ENCODE results near the gene EPHB3.

The EPHB3 gene

DNA sequence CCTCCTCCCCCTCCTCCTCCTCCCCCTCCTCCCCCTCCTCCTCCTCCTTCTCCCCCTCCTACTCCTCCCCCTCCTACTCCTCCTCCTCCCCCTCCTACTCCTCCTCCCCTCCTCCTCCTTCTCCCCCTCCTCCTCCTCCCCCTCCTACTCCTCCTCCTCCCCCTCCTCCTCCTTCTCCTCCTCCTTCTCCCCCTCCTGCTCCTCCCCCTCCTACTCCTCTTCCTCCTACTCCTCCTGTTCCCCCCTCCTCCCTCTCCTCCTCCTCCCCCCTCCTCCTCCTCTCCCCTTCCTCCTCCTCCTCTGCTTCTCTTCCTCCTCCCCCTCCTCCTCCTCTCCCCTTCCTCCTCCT lies 17.1 kb upstream of the EPHB3 start:
- no peak for TF ChIP-seq CTCF (conservative IDR thresholded peaks at IDR 0.05; ENCODE audit: low read length)
- no peak overlapping the region for H3K4me3 ChIP-seq (ENCODE audit: low read length)
- DNase-seq (ENCODE audit: low read depth) = no peak

DNA sequence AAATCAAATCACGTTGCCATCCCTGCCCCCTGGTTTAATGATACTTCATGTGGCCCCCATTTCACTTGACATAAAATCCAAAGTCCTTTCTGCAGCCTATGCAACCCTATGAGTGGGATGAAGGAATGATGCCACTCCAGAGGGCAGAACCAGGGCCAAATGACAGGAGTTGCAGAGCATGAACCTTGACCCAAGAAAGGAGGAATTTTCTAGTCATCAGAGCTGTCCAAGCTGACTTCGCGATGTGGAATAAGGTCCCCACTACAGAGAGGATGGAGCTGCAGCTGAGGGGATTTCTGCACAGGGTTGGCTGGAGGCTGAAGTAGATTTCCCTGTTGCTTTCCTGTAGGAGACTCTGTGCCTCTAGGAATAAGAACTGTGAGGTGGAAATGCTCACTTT lies 15.8 kb upstream of the EPHB3 start:
- H3K4me3 ChIP-seq (ENCODE audit: low read length) = no peak overlapping the region
- TF ChIP-seq CTCF (conservative IDR thresholded peaks at IDR 0.05; ENCODE audit: low read length) = no peak
- no peak for DNase-seq (ENCODE audit: low read depth)

DNA sequence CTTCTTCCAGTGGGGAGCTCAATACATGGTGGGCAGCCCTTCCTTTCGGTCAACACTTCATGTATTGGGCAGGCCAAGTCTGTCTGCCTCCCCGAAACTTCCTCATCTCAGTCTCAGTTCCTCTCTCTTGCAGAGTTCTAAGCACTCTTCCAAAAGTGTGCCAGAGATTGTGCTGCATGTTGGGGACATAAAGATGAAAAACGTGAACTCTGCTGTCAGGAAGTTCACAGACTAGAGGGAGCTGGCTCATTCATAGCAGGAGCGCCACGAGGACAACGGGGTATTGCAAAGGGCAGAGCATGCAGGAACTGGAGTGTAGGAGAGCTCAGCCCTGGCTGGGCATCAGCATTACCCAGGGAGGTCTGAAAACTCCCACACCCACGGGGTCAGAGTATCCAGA lies 15.3 kb upstream of the EPHB3 start:
- DNase-seq (ENCODE audit: low read depth) = no peak
- TF ChIP-seq CTCF (conservative IDR thresholded peaks at IDR 0.05; ENCODE audit: low read length) = no peak
- H3K4me3 ChIP-seq (ENCODE audit: low read length) = no peak overlapping the region

GRCh38 chr3:184549796-184550577 lies 11.6 kb upstream of the EPHB3 start:
- TF ChIP-seq CTCF (conservative IDR thresholded peaks at IDR 0.05; ENCODE audit: low read length) = no peak
- DNase-seq (ENCODE audit: low read depth) = no peak
- no peak overlapping the region for H3K4me3 ChIP-seq (ENCODE audit: low read length)

DNA sequence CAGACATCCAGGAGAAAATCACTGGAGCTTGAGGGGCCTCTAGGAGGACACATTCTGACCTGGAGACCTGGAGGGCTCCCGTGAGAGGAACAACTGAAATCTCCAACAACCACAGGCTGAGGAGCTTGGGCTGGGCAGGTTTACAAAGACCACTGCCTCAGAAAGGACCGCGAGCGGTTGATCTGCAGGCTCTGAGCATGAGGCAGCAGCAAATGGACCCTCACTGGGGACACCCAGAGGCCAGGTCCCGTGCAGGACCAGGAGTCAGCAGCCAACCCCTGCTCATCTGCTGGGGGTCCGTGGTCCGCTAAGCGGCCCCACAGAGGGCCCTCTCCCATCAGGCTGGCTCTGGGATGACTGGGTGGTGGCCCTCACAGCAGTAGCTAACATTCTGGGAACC lies 10.5 kb upstream of the EPHB3 start:
- DNase-seq (ENCODE audit: low read depth) = no peak
- no peak overlapping the region for H3K4me3 ChIP-seq (ENCODE audit: low read length)
- TF ChIP-seq CTCF (conservative IDR thresholded peaks at IDR 0.05; ENCODE audit: low read length) = no peak

GRCh38 chr3:184551614-184552256 lies 9.8 kb upstream of the EPHB3 start:
- no peak for TF ChIP-seq CTCF (conservative IDR thresholded peaks at IDR 0.05; ENCODE audit: low read length)
- no peak overlapping the region for H3K4me3 ChIP-seq (ENCODE audit: low read length)
- DNase-seq (ENCODE audit: low read depth) = no peak

DNA sequence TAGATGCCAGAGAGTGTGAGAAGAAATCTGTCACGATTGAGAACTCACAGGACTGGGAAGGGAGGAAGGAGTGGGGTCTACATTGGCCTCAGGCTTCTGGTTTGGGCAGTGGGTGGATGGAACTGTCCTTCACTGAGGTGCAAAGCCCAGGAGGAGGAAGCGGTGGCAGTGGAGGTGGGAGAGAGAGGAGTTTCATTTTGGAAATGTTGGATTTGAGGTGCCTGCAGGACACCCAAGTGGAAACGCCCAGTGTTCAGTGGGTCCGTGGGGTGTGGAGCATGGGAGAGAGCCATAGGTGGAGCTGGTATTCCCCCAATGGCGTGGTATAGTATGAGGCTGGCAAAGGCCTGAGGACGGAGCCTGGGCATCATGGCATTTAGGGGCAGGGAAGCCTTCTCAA lies 9.3 kb upstream of the EPHB3 start:
- H3K4me3 ChIP-seq (ENCODE audit: low read length) = no peak overlapping the region
- TF ChIP-seq CTCF (conservative IDR thresholded peaks at IDR 0.05; ENCODE audit: low read length) = no peak
- no peak for DNase-seq (ENCODE audit: low read depth)

Measured in AG10803 (cell line).